DND-41 (cell line): Measurements from ENCODE around the gene KIAA1671.

Source experiments
- ATAC-seq: fragments of 200-7000 bp; cut with Tn5 transposase; 3 replicates; pipeline ENCODE4 v1.9.1; 2021; ENCODE audit warnings: low read depth; ENCODE audit not compliant: insufficient read depth
- DNase-seq: peaks from one replicate; pipeline ENCODE4 v3.0.0-alpha.2; 2020
- H2AFZ ChIP-seq: 2 replicates; pipeline ENCODE4 v1.6.0; 2012; ENCODE audit warnings: low read depth, low read length
- H3K27ac ChIP-seq: 2 replicates; pipeline ENCODE4 v1.5.1; 2012; ENCODE audit warnings: low read length, inconsistent platforms
- H3K27me3 ChIP-seq: fragments of 200-600 bp; sonication (generic); 2 replicates; pipeline ENCODE4 v1.6.0; 2012; ENCODE audit warnings: low read length, mild to moderate bottlenecking, inconsistent platforms; ENCODE audit not compliant: insufficient read depth, poor library complexity
- H3K36me3 ChIP-seq: 2 replicates; pipeline ENCODE4 v1.5.1; 2012; ENCODE audit warnings: low read length, inconsistent platforms; ENCODE audit not compliant: insufficient read depth
- H3K4me1 ChIP-seq: 2 replicates; pipeline ENCODE4 v1.5.1; 2012; ENCODE audit warnings: mild to moderate bottlenecking, low read length; ENCODE audit not compliant: insufficient read depth
- H3K4me2 ChIP-seq: 2 replicates; pipeline ENCODE4 v1.6.0; 2012; ENCODE audit warnings: mild to moderate bottlenecking, moderate library complexity, low read length, inconsistent platforms; ENCODE audit not compliant: insufficient read depth
- H3K4me3 ChIP-seq, 2 experiments: fragments of 200-600 bp in 1 of 2; shearing (Covaris generic) in 1 of 2; 2 replicates each; pipeline ENCODE4 v1.5.1; 2012 to 2016; ENCODE audit warnings: inconsistent platforms in 2 of 2, low read length in 2 of 2, mild to moderate bottlenecking in 2 of 2, low read depth in 1 of 2, moderate library complexity in 1 of 2
- H3K79me2 ChIP-seq: 2 replicates; pipeline ENCODE4 v1.6.0; 2012; ENCODE audit warnings: low read length, inconsistent platforms; ENCODE audit not compliant: insufficient read depth
- H3K9ac ChIP-seq: 2 replicates; pipeline ENCODE4 v1.6.0; 2012; ENCODE audit warnings: low read depth, mild to moderate bottlenecking, inconsistent platforms, low read length, moderate library complexity
- H3K9me3 ChIP-seq: 2 replicates; pipeline ENCODE4 v1.5.1; 2012; ENCODE audit warnings: low read length, moderate library complexity, mild to moderate bottlenecking, inconsistent platforms; ENCODE audit not compliant: insufficient read depth, severe bottlenecking
- H4K20me1 ChIP-seq: 2 replicates; pipeline ENCODE4 v1.6.0; 2012; ENCODE audit warnings: low read length; ENCODE audit not compliant: insufficient read depth
- EZH2 ChIP-seq: IDR thresholded peaks from 3 replicates; pipeline ENCODE4 v1.6.1; 2012; ENCODE audit warnings: borderline replicate concordance, low read depth, mild to moderate bottlenecking, moderate library complexity, low read length, inconsistent platforms; ENCODE audit not compliant: severe bottlenecking
- TF ChIP-seq, protein P1 (sequence below): IDR thresholded peaks from 2 replicates; pipeline ENCODE4 v1.5.1; 2012; ENCODE audit warnings: borderline replicate concordance, low read length, moderate library complexity, mild to moderate bottlenecking; ENCODE audit not compliant: poor library complexity, severe bottlenecking; ENCODE audit errors: extremely low read depth

KIAA1671 gene

DNA sequence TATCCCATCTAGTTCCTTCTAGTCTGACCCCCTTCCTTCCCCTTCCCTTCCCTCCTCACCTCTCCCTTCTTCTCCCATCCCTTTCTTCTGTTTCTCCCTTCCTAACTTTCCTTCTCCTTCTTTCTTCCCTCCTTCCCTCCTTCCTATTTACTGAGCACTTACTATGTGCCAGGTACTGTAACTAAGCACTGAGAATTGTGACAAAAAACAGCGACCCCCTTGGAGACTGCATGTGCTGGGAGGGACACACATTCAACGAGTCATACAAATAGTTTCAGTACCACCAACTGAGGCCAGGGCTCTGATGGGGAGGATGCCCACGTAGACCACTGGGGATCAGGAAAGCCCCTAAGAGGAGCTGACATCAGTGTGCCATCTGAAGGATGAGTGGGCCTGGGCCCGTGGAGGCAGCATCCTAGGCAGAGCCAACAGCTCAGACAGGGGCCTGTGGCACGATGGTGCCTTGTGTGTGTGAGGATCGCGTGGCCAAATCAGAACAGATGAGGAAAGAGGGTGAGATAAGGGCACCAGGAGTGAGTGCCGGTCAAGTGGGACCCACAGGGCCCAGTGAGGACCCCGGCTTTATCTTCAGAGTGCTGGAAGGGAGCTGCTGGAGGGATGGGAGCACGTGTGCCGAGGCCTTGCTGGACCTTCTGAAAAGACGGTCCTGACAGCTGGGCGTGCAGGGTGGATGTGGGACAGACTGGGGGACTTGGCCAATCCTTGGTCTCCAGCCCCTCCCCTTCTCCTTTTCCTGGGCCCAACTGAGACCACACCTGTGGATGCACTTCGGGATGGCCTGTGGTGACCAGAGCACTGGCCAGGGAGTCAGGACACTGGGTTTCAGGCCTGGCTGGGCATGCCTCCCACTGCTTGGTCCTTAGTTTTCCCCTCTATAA lies 208.8 kb downstream of the KIAA1671 start:
- Histone ChIP-seq H3K9me3 (no peaks in the 10 kb centered on the region), H3K4me3 (no peak overlapping the region), H3K4me1 (no peaks in the 10 kb centered on the region), H2AFZ (no peak overlapping the region), H3K9ac (no peak overlapping the region), H3K27me3 (peaks cover 3% of the 10 kb centered on the region), H3K27ac (no peak overlapping the region), H4K20me1 (no peaks in the 10 kb centered on the region), H3K36me3 (no peaks in the 10 kb centered on the region), H3K79me2 (no peaks in the 10 kb centered on the region), H3K4me2 (no peak overlapping the region)
- TF ChIP-seq, protein P1, sequence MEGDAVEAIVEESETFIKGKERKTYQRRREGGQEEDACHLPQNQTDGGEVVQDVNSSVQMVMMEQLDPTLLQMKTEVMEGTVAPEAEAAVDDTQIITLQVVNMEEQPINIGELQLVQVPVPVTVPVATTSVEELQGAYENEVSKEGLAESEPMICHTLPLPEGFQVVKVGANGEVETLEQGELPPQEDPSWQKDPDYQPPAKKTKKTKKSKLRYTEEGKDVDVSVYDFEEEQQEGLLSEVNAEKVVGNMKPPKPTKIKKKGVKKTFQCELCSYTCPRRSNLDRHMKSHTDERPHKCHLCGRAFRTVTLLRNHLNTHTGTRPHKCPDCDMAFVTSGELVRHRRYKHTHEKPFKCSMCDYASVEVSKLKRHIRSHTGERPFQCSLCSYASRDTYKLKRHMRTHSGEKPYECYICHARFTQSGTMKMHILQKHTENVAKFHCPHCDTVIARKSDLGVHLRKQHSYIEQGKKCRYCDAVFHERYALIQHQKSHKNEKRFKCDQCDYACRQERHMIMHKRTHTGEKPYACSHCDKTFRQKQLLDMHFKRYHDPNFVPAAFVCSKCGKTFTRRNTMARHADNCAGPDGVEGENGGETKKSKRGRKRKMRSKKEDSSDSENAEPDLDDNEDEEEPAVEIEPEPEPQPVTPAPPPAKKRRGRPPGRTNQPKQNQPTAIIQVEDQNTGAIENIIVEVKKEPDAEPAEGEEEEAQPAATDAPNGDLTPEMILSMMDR: no peak
- TF ChIP-seq EZH2: no peak
- DNase-seq: no peak
- ATAC-seq: no peak

DNA sequence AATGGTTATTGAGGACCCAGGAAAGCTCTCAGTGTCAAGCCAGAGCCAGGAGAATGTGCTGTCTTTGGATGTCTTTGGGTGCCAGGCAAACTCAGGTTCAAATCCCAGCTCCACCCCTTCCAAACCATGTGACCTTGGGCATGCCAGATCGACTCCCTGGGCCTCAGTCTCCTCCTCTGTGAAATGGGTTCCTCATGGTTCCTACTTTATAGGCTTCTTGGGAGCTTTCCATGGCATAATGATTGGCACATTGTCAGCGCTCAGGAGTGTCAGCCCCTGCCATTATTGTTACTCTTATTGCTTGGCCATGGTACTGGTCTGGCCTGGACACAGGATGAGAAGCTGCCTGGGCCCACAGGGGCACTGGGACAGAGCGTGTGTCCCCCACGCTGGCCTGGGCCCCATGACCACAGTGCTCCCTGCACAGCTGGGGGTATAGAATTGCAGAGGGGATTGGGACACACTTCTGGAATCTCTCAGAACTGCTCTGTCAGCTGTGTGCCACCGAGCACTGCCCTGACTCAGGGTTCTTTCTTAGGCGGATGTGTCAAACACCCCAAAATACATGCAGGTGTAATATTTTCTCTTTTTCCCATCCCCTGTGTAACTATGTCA lies 209.5 kb downstream of the KIAA1671 start:
- DNase-seq: no peak
- no peak for ATAC-seq
- no peak overlapping the region for H3K9ac ChIP-seq
- peaks cover 7% of the 10 kb centered on the region for H3K27me3 ChIP-seq
- H3K36me3 ChIP-seq: no peaks in the 10 kb centered on the region
- no peaks in the 10 kb centered on the region for H3K4me1 ChIP-seq
- H2AFZ ChIP-seq: no peak overlapping the region
- H4K20me1 ChIP-seq: no peaks in the 10 kb centered on the region
- H3K79me2 ChIP-seq: no peaks in the 10 kb centered on the region
- H3K4me2 ChIP-seq: no peak overlapping the region
- H3K4me3 ChIP-seq: no peak overlapping the region
- no peak overlapping the region for H3K27ac ChIP-seq
- TF ChIP-seq EZH2: no peak
- TF ChIP-seq, protein P1: no peak
- no peaks in the 10 kb centered on the region for H3K9me3 ChIP-seq

DNA sequence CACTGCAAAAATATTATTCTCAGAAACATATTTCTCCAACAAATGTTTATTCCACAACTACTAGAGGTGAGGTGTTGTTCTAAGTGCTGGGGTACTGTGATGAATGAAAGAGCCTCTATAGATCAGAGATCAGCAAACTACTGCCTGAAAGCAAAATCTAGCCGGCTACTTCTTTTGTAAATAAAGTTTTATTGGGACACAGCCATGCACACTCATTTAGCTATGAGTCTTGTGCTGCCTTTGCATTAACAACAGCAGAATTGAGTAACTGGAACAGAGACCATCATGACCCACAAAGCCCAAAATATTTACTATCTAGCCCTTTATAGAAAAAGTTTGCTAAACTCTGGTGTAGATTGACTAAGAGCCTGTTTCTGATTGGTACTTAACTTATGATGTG lies 210.0 kb downstream of the KIAA1671 start:
- Histone ChIP-seq H3K27ac (no peak overlapping the region), H3K4me3 (no peak overlapping the region), H3K36me3 (no peaks in the 10 kb centered on the region), H3K27me3 (peaks cover 8% of the 10 kb centered on the region), H4K20me1 (no peaks in the 10 kb centered on the region), H3K79me2 (no peaks in the 10 kb centered on the region), H3K4me1 (no peaks in the 10 kb centered on the region), H3K9ac (no peak overlapping the region), H2AFZ (no peak overlapping the region), H3K9me3 (no peaks in the 10 kb centered on the region), H3K4me2 (no peak overlapping the region)
- TF ChIP-seq, protein P1: no peak
- TF ChIP-seq EZH2: no peak
- no peak for ATAC-seq
- DNase-seq: no peak
